ENCODE measurements around the gene TSPAN14.

TSPAN14 gene, protein sequence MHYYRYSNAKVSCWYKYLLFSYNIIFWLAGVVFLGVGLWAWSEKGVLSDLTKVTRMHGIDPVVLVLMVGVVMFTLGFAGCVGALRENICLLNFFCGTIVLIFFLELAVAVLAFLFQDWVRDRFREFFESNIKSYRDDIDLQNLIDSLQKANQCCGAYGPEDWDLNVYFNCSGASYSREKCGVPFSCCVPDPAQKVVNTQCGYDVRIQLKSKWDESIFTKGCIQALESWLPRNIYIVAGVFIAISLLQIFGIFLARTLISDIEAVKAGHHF
- long read RNA-seq, full-length matches to known transcripts: 137 of 300 reads
- long read RNA-seq, partial matches to known transcripts: 25 of 300 reads
- long read RNA-seq, other reads (novel, unspliced or antisense): 138 of 300 reads

DNA sequence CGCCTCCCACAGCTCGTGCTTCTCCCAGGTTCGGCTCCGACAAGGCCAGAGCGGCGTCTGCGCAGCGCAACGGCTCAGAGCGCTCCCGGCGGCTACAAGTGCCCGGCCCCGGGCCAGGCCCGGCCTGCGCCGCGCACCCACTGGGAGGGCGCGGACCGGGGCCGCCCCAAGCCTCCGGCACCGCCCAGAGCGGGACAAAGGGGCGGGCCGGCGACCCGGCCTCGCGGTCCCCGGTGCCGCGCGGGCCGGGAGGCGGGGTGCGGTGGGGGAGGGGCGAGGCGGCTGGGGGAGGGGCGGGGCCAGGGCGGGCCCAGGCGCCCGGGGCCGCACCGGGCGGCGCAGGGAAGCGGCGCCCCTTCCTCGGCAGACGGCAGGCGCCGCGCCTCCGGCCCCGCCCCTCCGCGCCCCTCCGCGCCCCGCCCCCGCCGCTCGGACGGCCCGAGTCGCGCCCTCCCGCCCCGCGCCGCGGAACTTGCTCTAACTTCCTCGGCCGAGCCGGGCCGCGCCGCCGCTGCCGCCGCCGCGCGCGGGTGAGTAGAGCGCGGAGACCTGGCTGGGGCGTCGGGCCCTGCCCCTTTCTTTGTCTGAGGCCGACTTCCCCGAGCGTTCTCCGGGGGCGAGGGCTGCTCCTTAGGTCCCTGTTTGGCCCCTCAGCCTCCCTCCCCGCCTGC lies at the start of gene TSPAN14:
TSPAN14 (plus strand) TSS at position 469 of the 671 bp plus-strand sequence. CDS start 34,924 bp downstream, outside the sequence.
- Histone ChIP-seq H3K27ac (replicated peaks) (peak within 1 kb of the TSS; percentile 75), H3K4me3 (replicated peaks; ENCODE audit: insufficient read depth, low read length) (peak within 1 kb of the TSS; percentile 83), H3K27me3 (ENCODE audit: insufficient read depth, poor library complexity, severe bottlenecking) (no peaks in the 10 kb centered on the region)
- peak in 1 of 2 experiments; percentile 67 for DNase-seq (ENCODE audit: low read depth in 1 of 2, low spot score in 1 of 2)
- TF ChIP-seq POLR2AphosphoS5 (IDR thresholded peaks at IDR 0.05; ENCODE audit: low read depth) (no peak), GABPA (IDR thresholded peaks at IDR 0.05; ENCODE audit: low read depth) (no peak), REST (IDR thresholded peaks at IDR 0.05; ENCODE audit: insufficient replicate concordance, low read depth) (no peak)

- no peak for DNase-seq (ENCODE audit: low read depth in 1 of 2, low spot score in 1 of 2)
These were observed 49.1 kb upstream of the TSPAN14 start for GRCh38 chr10:80405035-80405434.

DNA sequence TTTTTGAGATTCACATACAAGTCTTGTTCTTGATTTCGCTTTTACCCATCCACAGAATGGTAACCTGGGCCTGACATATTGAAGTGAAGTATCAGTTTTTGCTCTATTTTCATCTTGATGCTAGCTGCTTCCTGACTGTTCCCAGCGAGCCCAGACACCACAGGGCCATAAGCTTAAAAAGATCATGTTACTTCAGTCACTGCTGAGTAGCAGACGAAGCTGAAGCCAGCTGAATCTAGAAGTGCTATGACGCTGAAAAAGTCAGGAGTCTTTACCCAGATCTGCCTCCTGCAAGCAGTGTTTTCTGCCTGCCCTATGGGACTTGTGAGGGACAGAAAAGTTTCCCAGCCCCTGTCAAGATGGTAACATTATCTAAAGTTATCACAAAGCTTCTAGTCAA lies 48.5 kb upstream of the TSPAN14 start:
- Histone ChIP-seq H3K4me3 (replicated peaks; ENCODE audit: insufficient read depth, low read length) (no peak overlapping the region), H3K27me3 (ENCODE audit: insufficient read depth, poor library complexity, severe bottlenecking) (peaks cover 29% of the 10 kb centered on the region), H3K27ac (replicated peaks) (no peak overlapping the region)
- no peak for TF ChIP-seq REST (IDR thresholded peaks at IDR 0.05; ENCODE audit: insufficient replicate concordance, low read depth)
- no peak for TF ChIP-seq POLR2AphosphoS5 (IDR thresholded peaks at IDR 0.05; ENCODE audit: low read depth)
- TF ChIP-seq, protein P1, sequence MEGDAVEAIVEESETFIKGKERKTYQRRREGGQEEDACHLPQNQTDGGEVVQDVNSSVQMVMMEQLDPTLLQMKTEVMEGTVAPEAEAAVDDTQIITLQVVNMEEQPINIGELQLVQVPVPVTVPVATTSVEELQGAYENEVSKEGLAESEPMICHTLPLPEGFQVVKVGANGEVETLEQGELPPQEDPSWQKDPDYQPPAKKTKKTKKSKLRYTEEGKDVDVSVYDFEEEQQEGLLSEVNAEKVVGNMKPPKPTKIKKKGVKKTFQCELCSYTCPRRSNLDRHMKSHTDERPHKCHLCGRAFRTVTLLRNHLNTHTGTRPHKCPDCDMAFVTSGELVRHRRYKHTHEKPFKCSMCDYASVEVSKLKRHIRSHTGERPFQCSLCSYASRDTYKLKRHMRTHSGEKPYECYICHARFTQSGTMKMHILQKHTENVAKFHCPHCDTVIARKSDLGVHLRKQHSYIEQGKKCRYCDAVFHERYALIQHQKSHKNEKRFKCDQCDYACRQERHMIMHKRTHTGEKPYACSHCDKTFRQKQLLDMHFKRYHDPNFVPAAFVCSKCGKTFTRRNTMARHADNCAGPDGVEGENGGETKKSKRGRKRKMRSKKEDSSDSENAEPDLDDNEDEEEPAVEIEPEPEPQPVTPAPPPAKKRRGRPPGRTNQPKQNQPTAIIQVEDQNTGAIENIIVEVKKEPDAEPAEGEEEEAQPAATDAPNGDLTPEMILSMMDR (IDR thresholded peaks at IDR 0.05; ENCODE audit: insufficient read depth, low read length): no peak
- no peak for TF ChIP-seq GABPA (IDR thresholded peaks at IDR 0.05; ENCODE audit: low read depth)
- TF ChIP-seq SPI1 (IDR thresholded peaks at IDR 0.05; ENCODE audit: borderline replicate concordance, low read depth): no peak
- no peak for DNase-seq (ENCODE audit: low read depth in 1 of 2, low spot score in 1 of 2)

More at GRCh38 chr10:80405035-80405434, 49.1 kb upstream of the TSPAN14 start:
- no peak overlapping the region for H3K4me3 ChIP-seq (replicated peaks; ENCODE audit: insufficient read depth, low read length)
- H3K27me3 ChIP-seq (ENCODE audit: insufficient read depth, poor library complexity, severe bottlenecking): peaks cover 29% of the 10 kb centered on the region
- H3K27ac ChIP-seq (replicated peaks): no peak overlapping the region
- no peak for TF ChIP-seq REST (IDR thresholded peaks at IDR 0.05; ENCODE audit: insufficient replicate concordance, low read depth)
- TF ChIP-seq GABPA (IDR thresholded peaks at IDR 0.05; ENCODE audit: low read depth): no peak

- DNase-seq (ENCODE audit: low read depth in 1 of 2, low spot score in 1 of 2): no peak
- Histone ChIP-seq H3K27ac (replicated peaks) (no peak overlapping the region), H3K27me3 (ENCODE audit: insufficient read depth, poor library complexity, severe bottlenecking) (peaks cover 29% of the 10 kb centered on the region), H3K4me3 (replicated peaks; ENCODE audit: insufficient read depth, low read length) (no peak overlapping the region)
- no peak for TF ChIP-seq REST (IDR thresholded peaks at IDR 0.05; ENCODE audit: insufficient replicate concordance, low read depth)
- TF ChIP-seq, protein P1 (IDR thresholded peaks at IDR 0.05; ENCODE audit: insufficient read depth, low read length): no peak
- no peak for TF ChIP-seq GABPA (IDR thresholded peaks at IDR 0.05; ENCODE audit: low read depth)
- TF ChIP-seq POLR2AphosphoS5 (IDR thresholded peaks at IDR 0.05; ENCODE audit: low read depth): no peak
- no peak for TF ChIP-seq SPI1 (IDR thresholded peaks at IDR 0.05; ENCODE audit: borderline replicate concordance, low read depth)
These were observed 47.9 kb upstream of the TSPAN14 start for GRCh38 chr10:80406204-80406603.

All from HL-60 (cell line).